Nephron (organoid): Measurements from ENCODE around the gene IP6K1.
A peak's percentile ranks its signal among the peaks of the same experiment; 100 is the strongest.

Source experiments
- H3K27ac Mint-ChIP-seq, 3 experiments: 2 replicates each; pipeline ENCODE4 v1.8.0; 2020; ENCODE audit warnings: mixed read lengths in 3 of 3, mild to moderate bottlenecking in 2 of 3, moderate library complexity in 1 of 3
- H3K27me3 Mint-ChIP-seq: 2 replicates; pipeline ENCODE4 v1.8.0; 2021; ENCODE audit warnings: low read depth, mild to moderate bottlenecking, moderate library complexity, mixed read lengths
- H3K36me3 Mint-ChIP-seq: 2 replicates; pipeline ENCODE4 v1.8.0; 2020; ENCODE audit warnings: low read depth, mixed read lengths
- H3K4me1 Mint-ChIP-seq: 2 replicates; pipeline ENCODE4 v1.8.0; 2020; ENCODE audit warnings: mixed read lengths
- H3K4me3 Mint-ChIP-seq, 3 experiments: 2 replicates each; pipeline ENCODE4 v1.8.0; 2020; ENCODE audit warnings: mild to moderate bottlenecking in 3 of 3, mixed read lengths in 3 of 3, moderate library complexity in 2 of 3
- H3K9me3 Mint-ChIP-seq: 2 replicates; pipeline ENCODE4 v1.8.0; 2020; ENCODE audit warnings: mixed read lengths
- CTCF ChIP-seq, 3 experiments: fragments of 200-600 bp; sonication (generic); IDR thresholded peaks; one replicate each; pipeline ENCODE4 v1.5.0; 2021; ENCODE audit warnings: antibody characterized with exemption in 3 of 3; ENCODE audit not compliant: unreplicated experiment in 3 of 3

The IP6K1 gene

GRCh38 chr3:49717211-49717958, 69.0 kb downstream of the IP6K1 start:
- Mint-ChIP-seq H3K27me3 (no peaks in the 10 kb centered on the region), H3K9me3 (no peaks in the 10 kb centered on the region), H3K36me3 (peaks cover 8% of the 10 kb centered on the region), H3K4me3 (peak overlapping the region; percentile 38 to 56 (median 46)), H3K27ac (no peak overlapping the region), H3K4me1 (peaks cover 15% of the 10 kb centered on the region)
- TF ChIP-seq CTCF (IDR thresholded peaks at IDR 0.05; ENCODE audit: unreplicated experiment in 3 of 3), result no peak

DNA sequence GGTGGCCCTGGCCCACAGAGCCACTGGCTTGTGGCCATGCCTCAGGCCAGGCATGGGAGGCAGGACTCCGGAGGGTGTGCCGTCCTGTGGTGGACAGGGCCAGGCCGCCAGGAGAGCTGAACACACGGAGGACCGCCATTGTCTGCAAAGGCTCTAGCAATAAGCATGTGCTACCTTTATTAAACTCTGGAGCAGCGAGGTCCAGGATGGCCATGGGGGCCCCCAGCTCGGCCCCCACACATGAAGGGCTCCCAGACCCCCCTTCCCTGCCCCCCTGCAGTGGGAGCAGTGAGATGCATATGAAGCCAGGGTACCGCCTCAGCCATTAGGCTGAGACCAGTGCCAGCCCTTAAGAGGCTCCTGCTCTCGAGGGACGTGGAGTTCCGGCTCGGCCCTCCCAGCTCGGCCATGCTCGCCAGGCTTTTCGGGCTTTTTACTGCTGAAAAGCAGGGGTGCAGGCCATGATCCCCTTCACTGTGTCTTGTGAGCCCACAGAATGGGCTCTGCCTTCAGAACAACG, 69.6 kb downstream of the IP6K1 start:
- Mint-ChIP-seq H3K4me3 (no peak overlapping the region), H3K27ac (no peak overlapping the region), H3K27me3 (no peaks in the 10 kb centered on the region), H3K4me1 (peaks cover 15% of the 10 kb centered on the region), H3K9me3 (no peaks in the 10 kb centered on the region), H3K36me3 (peaks cover 8% of the 10 kb centered on the region)
- TF ChIP-seq CTCF (IDR thresholded peaks at IDR 0.05; ENCODE audit: unreplicated experiment in 3 of 3), result no peak

GRCh38 chr3:49716169-49716568, 70.2 kb downstream of the IP6K1 start:
- Mint-ChIP-seq H3K4me1 (peaks cover 15% of the 10 kb centered on the region), H3K4me3 (no peak overlapping the region), H3K27ac (no peak overlapping the region), H3K36me3 (peaks cover 7% of the 10 kb centered on the region), H3K9me3 (no peaks in the 10 kb centered on the region), H3K27me3 (no peaks in the 10 kb centered on the region)
- TF ChIP-seq CTCF (IDR thresholded peaks at IDR 0.05; ENCODE audit: unreplicated experiment in 3 of 3), result no peak

- Mint-ChIP-seq H3K4me3 (no peak overlapping the region), H3K9me3 (no peaks in the 10 kb centered on the region), H3K4me1 (peaks cover 15% of the 10 kb centered on the region), H3K27me3 (no peaks in the 10 kb centered on the region), H3K27ac (no peak overlapping the region), H3K36me3 (peaks cover 7% of the 10 kb centered on the region)
- TF ChIP-seq CTCF (IDR thresholded peaks at IDR 0.05; ENCODE audit: unreplicated experiment in 3 of 3), result no peak
These were observed 70.7 kb downstream of the IP6K1 start for GRCh38 chr3:49715611-49716121.

DNA sequence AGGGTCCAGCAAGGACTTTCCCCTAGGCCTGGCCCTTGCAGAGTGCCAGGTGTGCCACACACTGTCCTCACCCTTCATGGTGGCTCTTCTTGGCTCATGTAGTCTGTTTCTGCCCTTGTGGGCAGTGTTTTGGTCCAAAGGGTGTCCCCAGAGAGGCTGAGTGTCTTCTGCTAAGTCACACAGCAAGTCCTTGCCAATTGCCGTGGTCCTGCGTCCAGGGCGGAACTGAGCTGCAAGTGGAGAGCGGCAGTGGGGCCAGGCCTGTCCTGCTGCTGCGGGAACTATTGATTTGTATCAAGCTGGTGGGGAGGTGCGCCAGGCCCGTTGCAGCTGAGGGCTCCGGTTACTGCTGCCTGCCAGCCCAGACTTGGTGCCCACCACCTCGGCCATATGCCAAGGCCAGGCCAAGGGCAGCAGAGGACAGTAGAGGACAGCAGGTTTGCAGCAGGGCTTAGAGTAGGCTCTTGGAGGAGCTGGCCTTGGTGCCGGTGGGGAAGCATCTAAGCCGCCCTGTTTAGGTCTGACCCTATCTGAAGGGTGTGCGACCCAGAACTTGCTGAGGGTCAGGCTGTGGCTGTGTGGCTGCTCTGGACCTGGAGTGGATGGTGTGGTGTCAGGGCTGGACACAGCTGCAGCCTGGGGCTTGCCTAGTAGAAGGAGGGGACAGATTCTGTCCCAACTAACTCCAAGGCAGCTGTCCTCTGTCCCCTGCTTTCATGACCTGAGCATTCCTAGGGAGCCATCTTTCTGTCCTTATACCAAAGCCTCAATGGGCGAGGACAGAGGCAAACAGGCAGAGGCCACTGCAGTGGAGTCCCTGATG, 71.4 kb downstream of the IP6K1 start:
- peaks cover 15% of the 10 kb centered on the region for H3K4me1 Mint-ChIP-seq
- no peaks in the 10 kb centered on the region for H3K9me3 Mint-ChIP-seq
- peaks cover 8% of the 10 kb centered on the region for H3K36me3 Mint-ChIP-seq
- H3K4me3 Mint-ChIP-seq, result no peak overlapping the region
- no peak for TF ChIP-seq CTCF (IDR thresholded peaks at IDR 0.05; ENCODE audit: unreplicated experiment in 3 of 3)
- H3K27ac Mint-ChIP-seq, result no peak overlapping the region
- no peaks in the 10 kb centered on the region for H3K27me3 Mint-ChIP-seq
